Measurements from ENCODE around the gene KRT20.

- TF ChIP-seq ZNF556 (CRISPR knock-in tag; IDR thresholded peaks at IDR 0.05; ENCODE audit: borderline replicate concordance) (no peak), ZNF503 (CRISPR knock-in tag; IDR thresholded peaks at IDR 0.05) (no peak), ATF3 (CRISPR knock-in tag; IDR thresholded peaks at IDR 0.05) (no peak), ZBTB7A (CRISPR knock-in tag; IDR thresholded peaks at IDR 0.05) (no peak), PBX2 (CRISPR knock-in tag; IDR thresholded peaks at IDR 0.05) (no peak), MYC (CRISPR knock-in tag; IDR thresholded peaks at IDR 0.05; ENCODE audit: borderline replicate concordance) (no peak), TSC22D2 (CRISPR knock-in tag; IDR thresholded peaks at IDR 0.05; ENCODE audit: borderline replicate concordance) (no peak), HNRNPUL1 (IDR thresholded peaks at IDR 0.05; ENCODE audit: low read depth, low read length) (no peak)
- TF ChIP-seq, protein P1, sequence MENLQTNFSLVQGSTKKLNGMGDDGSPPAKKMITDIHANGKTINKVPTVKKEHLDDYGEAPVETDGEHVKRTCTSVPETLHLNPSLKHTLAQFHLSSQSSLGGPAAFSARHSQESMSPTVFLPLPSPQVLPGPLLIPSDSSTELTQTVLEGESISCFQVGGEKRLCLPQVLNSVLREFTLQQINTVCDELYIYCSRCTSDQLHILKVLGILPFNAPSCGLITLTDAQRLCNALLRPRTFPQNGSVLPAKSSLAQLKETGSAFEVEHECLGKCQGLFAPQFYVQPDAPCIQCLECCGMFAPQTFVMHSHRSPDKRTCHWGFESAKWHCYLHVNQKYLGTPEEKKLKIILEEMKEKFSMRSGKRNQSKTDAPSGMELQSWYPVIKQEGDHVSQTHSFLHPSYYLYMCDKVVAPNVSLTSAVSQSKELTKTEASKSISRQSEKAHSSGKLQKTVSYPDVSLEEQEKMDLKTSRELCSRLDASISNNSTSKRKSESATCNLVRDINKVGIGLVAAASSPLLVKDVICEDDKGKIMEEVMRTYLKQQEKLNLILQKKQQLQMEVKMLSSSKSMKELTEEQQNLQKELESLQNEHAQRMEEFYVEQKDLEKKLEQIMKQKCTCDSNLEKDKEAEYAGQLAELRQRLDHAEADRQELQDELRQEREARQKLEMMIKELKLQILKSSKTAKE (CRISPR knock-in tag; IDR thresholded peaks at IDR 0.05; ENCODE audit: borderline replicate concordance), result no peak
These were observed 27.6 kb upstream of the KRT20 start for GRCh38 chr17:40912486-40913210.

Measured in HepG2 (cell line).